Measurements from ENCODE around the gene HIBCH.

DNA sequence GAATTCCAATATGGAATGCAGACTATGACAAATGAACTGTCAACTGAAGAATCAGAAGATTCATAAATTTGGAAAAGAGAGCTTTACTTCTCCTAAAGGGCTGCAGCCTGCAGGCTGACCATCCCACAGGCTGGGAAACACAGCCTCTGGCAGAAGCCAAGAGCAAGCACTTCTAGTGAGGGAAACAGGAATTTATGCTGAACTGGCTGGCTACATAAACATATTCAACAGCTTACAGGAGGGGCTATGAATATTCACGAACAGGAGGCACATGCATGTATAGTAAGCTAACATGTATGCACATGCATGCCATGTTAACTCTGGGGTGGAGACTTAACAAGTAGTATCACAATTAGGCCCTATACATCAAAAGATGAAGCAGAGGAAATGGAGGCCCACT lies 17.6 kb downstream of the HIBCH start:
- TF ChIP-seq EZH2phosphoT487 (IDR thresholded peaks at IDR 0.05; ENCODE audit: insufficient read depth, low read depth) (no peak), EZH2 (IDR thresholded peaks at IDR 0.05; ENCODE audit: insufficient read depth, poor library complexity, severe bottlenecking) (no peak)
